ENCODE data around the gene C1S. TPM values are rescaled to one million over a fixed set of nuclear protein-coding genes. Genes with fewer than 3 reads are reported as not detected.

C1S gene
- total RNA-seq, 1 donor from 2014 or later = 18.2 TPM

- TF ChIP-seq CTCF (IDR thresholded peaks at IDR 0.05) = no peak
- Mint-ChIP-seq H3K27me3 (ENCODE audit: unreplicated experiment) (peaks cover 44% of the 10 kb centered on the region), H3K4me1 (ENCODE audit: unreplicated experiment) (peaks cover 14% of the 10 kb centered on the region), H3K9me3 (ENCODE audit: unreplicated experiment) (no peaks in the 10 kb centered on the region), H3K4me3 (ENCODE audit: unreplicated experiment) (no peak overlapping the region), H3K27ac (ENCODE audit: unreplicated experiment) (no peak overlapping the region), H3K36me3 (ENCODE audit: unreplicated experiment) (no peaks in the 10 kb centered on the region)
- DNase-seq (ENCODE audit: extremely low spot score, unreplicated experiment) = no peak
Observed at GRCh38 chr12:7075518-7075917, 15.0 kb downstream of the C1S start.

GRCh38 chr12:7075939-7076338 lies 15.4 kb downstream of the C1S start:
- Mint-ChIP-seq H3K9me3 (ENCODE audit: unreplicated experiment) (no peaks in the 10 kb centered on the region), H3K4me1 (ENCODE audit: unreplicated experiment) (peaks cover 16% of the 10 kb centered on the region), H3K27me3 (ENCODE audit: unreplicated experiment) (peaks cover 40% of the 10 kb centered on the region), H3K27ac (ENCODE audit: unreplicated experiment) (no peak overlapping the region), H3K4me3 (ENCODE audit: unreplicated experiment) (no peak overlapping the region), H3K36me3 (ENCODE audit: unreplicated experiment) (no peaks in the 10 kb centered on the region)
- DNase-seq (ENCODE audit: extremely low spot score, unreplicated experiment) = no peak
- TF ChIP-seq CTCF (IDR thresholded peaks at IDR 0.05) = no peak

- H3K4me1 Mint-ChIP-seq (ENCODE audit: unreplicated experiment) = peaks cover 16% of the 10 kb centered on the region
- no peak overlapping the region for H3K27ac Mint-ChIP-seq (ENCODE audit: unreplicated experiment)
- no peaks in the 10 kb centered on the region for H3K36me3 Mint-ChIP-seq (ENCODE audit: unreplicated experiment)
- TF ChIP-seq CTCF (IDR thresholded peaks at IDR 0.05) = no peak
- peaks cover 40% of the 10 kb centered on the region for H3K27me3 Mint-ChIP-seq (ENCODE audit: unreplicated experiment)
- H3K9me3 Mint-ChIP-seq (ENCODE audit: unreplicated experiment) = no peaks in the 10 kb centered on the region
- H3K4me3 Mint-ChIP-seq (ENCODE audit: unreplicated experiment) = no peak overlapping the region
- DNase-seq (ENCODE audit: extremely low spot score, unreplicated experiment) = no peak
Observed at GRCh38 chr12:7076493-7076892, 16.0 kb downstream of the C1S start.

GRCh38 chr12:7078163-7078562 lies 17.6 kb downstream of the C1S start:
- Mint-ChIP-seq H3K36me3 (ENCODE audit: unreplicated experiment) (no peaks in the 10 kb centered on the region), H3K27me3 (ENCODE audit: unreplicated experiment) (peaks cover 28% of the 10 kb centered on the region), H3K9me3 (ENCODE audit: unreplicated experiment) (no peaks in the 10 kb centered on the region), H3K4me1 (ENCODE audit: unreplicated experiment) (peaks cover 16% of the 10 kb centered on the region), H3K27ac (ENCODE audit: unreplicated experiment) (no peak overlapping the region), H3K4me3 (ENCODE audit: unreplicated experiment) (no peak overlapping the region)
- no peak for DNase-seq (ENCODE audit: extremely low spot score, unreplicated experiment)
- no peak for TF ChIP-seq CTCF (IDR thresholded peaks at IDR 0.05)

GRCh38 chr12:7079826-7080125 lies 19.3 kb downstream of the C1S start:
- peak overlapping the region; percentile 91 for H3K27ac Mint-ChIP-seq (ENCODE audit: unreplicated experiment)
- H3K36me3 Mint-ChIP-seq (ENCODE audit: unreplicated experiment) = no peaks in the 10 kb centered on the region
- TF ChIP-seq CTCF (IDR thresholded peaks at IDR 0.05) = no peak
- DNase-seq (ENCODE audit: extremely low spot score, unreplicated experiment) = no peak
- no peaks in the 10 kb centered on the region for H3K9me3 Mint-ChIP-seq (ENCODE audit: unreplicated experiment)
- peaks cover 15% of the 10 kb centered on the region for H3K27me3 Mint-ChIP-seq (ENCODE audit: unreplicated experiment)
- H3K4me1 Mint-ChIP-seq (ENCODE audit: unreplicated experiment) = peaks cover 16% of the 10 kb centered on the region
- H3K4me3 Mint-ChIP-seq (ENCODE audit: unreplicated experiment) = no peak overlapping the region
